C4-2B (cell line): ENCODE results near the gene DPEP2.

Experiments used
- CTCF ChIP-seq: fragments of 450-650 bp; conservative IDR thresholded peaks from 2 replicates; pipeline ENCODE4 v1.5.1; 2017; ENCODE audit warnings: mild to moderate bottlenecking
- ZFX ChIP-seq: fragments of 450-650 bp; IDR thresholded peaks from 2 replicates; pipeline ENCODE4 v1.6.1; 2017

GRCh38 chr16:67946966-67947558, 52.2 kb downstream of the DPEP2 start:
- no peak; the same call in 1 of the 2 replicates for TF ChIP-seq CTCF
- no peak for TF ChIP-seq ZFX
